HEK293 (cell line): ENCODE data around the gene GP9.

Experiments
- CTCF ChIA-PET: fragments of 350-600 bp; formaldehyde crosslinking; extraction: SDS; loops from one replicate; lab custom pipeline; 2021; ENCODE audit warnings: antibody characterized with exemption; lab: Yijun Ruan, JAX
- POLR2A ChIA-PET: fragments of 300-600 bp; formaldehyde crosslinking; extraction: SDS; loops from one replicate; lab custom pipeline; 2020; ENCODE audit warnings: antibody characterized with exemption, inconsistent platforms; lab: Yijun Ruan, JAX
- H3K27ac ChIP-seq: fragments of 200-500 bp; sonication (Bioruptor generic); 2 replicates; pipeline ENCODE4 v1.5.1; 2014; ENCODE audit warnings: low read depth, low read length, control low read depth, inconsistent platforms; ENCODE audit errors: extremely low read depth
- H3K36me3 ChIP-seq, 2 experiments: fragments of 200-500 bp in 1 of 2; sonication (Bioruptor generic) in 1 of 2; 1 replicate in 1 of 2; 2 replicates in 1 of 2; pipeline ENCODE4 v1.5.1; 2014 to 2017; ENCODE audit warnings: inconsistent platforms in 2 of 2, low read length in 2 of 2; ENCODE audit not compliant: control insufficient read depth in 2 of 2, insufficient read depth in 1 of 2
- H3K4me1 ChIP-seq: fragments of 200-500 bp; sonication (Bioruptor generic); 2 replicates; pipeline ENCODE4 v1.5.1; 2014; ENCODE audit warnings: mild to moderate bottlenecking, low read length, inconsistent platforms; ENCODE audit not compliant: control insufficient read depth, insufficient read depth
- H3K4me3 ChIP-seq: 2 replicates; pipeline ENCODE4 v1.5.1; 2011; ENCODE audit warnings: low read depth, mild to moderate bottlenecking, control low read depth, low read length, moderate library complexity
- H3K9me3 ChIP-seq: fragments of 200-500 bp; sonication (Bioruptor generic); 2 replicates; pipeline ENCODE4 v1.5.1; 2014; ENCODE audit warnings: low read depth, low read length, inconsistent platforms; ENCODE audit not compliant: control insufficient read depth, insufficient read depth
- EGR2 ChIP-seq: fragments of 450-650 bp; formaldehyde crosslinking; IDR thresholded peaks from 2 replicates; pipeline ENCODE4 v1.5.1; 2016; ENCODE audit warnings: low read depth, missing biosample characterization, missing genetic modification characterization
- FEZF1 ChIP-seq: fragments of 450-650 bp; formaldehyde crosslinking; IDR thresholded peaks from 2 replicates; pipeline ENCODE4 v1.5.1; 2016; ENCODE audit warnings: missing biosample characterization, missing genetic modification characterization
- INSM2 ChIP-seq: fragments of 450-650 bp; formaldehyde crosslinking; IDR thresholded peaks from 2 replicates; pipeline ENCODE4 v1.5.1; 2016; ENCODE audit warnings: missing biosample characterization, missing genetic modification characterization
- SP2 ChIP-seq: fragments of 450-650 bp; formaldehyde crosslinking; IDR thresholded peaks from 2 replicates; pipeline ENCODE4 v1.5.1; 2016; ENCODE audit warnings: missing biosample characterization, missing genetic modification characterization
- SP7 ChIP-seq: fragments of 450-650 bp; formaldehyde crosslinking; IDR thresholded peaks from 2 replicates; pipeline ENCODE4 v1.5.1; 2016; ENCODE audit warnings: missing biosample characterization, missing genetic modification characterization
- ZNF10 ChIP-seq: fragments of 450-650 bp; formaldehyde crosslinking; IDR thresholded peaks from 2 replicates; pipeline ENCODE4 v1.5.1; 2017; ENCODE audit warnings: missing biosample characterization, missing genetic modification characterization
- ZNF121 ChIP-seq: fragments of 450-650 bp; formaldehyde crosslinking; IDR thresholded peaks from 2 replicates; pipeline ENCODE4 v1.5.1; 2016; ENCODE audit warnings: missing biosample characterization, missing genetic modification characterization
- ZNF140 ChIP-seq: fragments of 450-650 bp; formaldehyde crosslinking; IDR thresholded peaks from 2 replicates; pipeline ENCODE4 v1.5.1; 2016; ENCODE audit warnings: missing biosample characterization, missing genetic modification characterization
- ZNF155 ChIP-seq: fragments of 450-650 bp; formaldehyde crosslinking; IDR thresholded peaks from 2 replicates; pipeline ENCODE4 v1.5.1; 2016; ENCODE audit warnings: missing biosample characterization, missing genetic modification characterization
- ZNF239 ChIP-seq: fragments of 450-650 bp; formaldehyde crosslinking; IDR thresholded peaks from 2 replicates; pipeline ENCODE4 v1.5.1; 2016; ENCODE audit warnings: missing biosample characterization, missing genetic modification characterization
- ZNF248 ChIP-seq: fragments of 450-650 bp; formaldehyde crosslinking; IDR thresholded peaks from 2 replicates; pipeline ENCODE4 v1.5.1; 2017; ENCODE audit warnings: missing biosample characterization, missing genetic modification characterization
- ZNF26 ChIP-seq: fragments of 450-650 bp; formaldehyde crosslinking; IDR thresholded peaks from 2 replicates; pipeline ENCODE4 v1.5.1; 2016; ENCODE audit warnings: missing biosample characterization, missing genetic modification characterization
- ZNF366 ChIP-seq: fragments of 450-650 bp; formaldehyde crosslinking; conservative IDR thresholded peaks from 2 replicates; pipeline ENCODE4 v1.5.1; 2016; ENCODE audit warnings: missing biosample characterization, missing genetic modification characterization
- ZNF596 ChIP-seq: fragments of 450-650 bp; IDR thresholded peaks from 2 replicates; pipeline ENCODE4 v1.5.0; 2018; ENCODE audit warnings: missing biosample characterization, mild to moderate bottlenecking, missing genetic modification characterization, moderate library complexity
- ZNF621 ChIP-seq: fragments of 450-650 bp; formaldehyde crosslinking; IDR thresholded peaks from 2 replicates; pipeline ENCODE4 v1.5.1; 2017; ENCODE audit warnings: missing biosample characterization, missing genetic modification characterization
- ZNF629 ChIP-seq: fragments of 450-650 bp; formaldehyde crosslinking; IDR thresholded peaks from 2 replicates; pipeline ENCODE4 v1.5.1; 2017; ENCODE audit warnings: missing biosample characterization, missing genetic modification characterization
- ZNF660 ChIP-seq: fragments of 450-650 bp; IDR thresholded peaks from 2 replicates; pipeline ENCODE4 v1.5.1; 2018; ENCODE audit warnings: missing biosample characterization, mild to moderate bottlenecking, missing genetic modification characterization
- ZNF670 ChIP-seq: fragments of 450-650 bp; formaldehyde crosslinking; IDR thresholded peaks from 2 replicates; pipeline ENCODE4 v1.5.1; 2016; ENCODE audit warnings: missing biosample characterization, missing genetic modification characterization, low read depth
- ZNF768 ChIP-seq: fragments of 450-650 bp; formaldehyde crosslinking; IDR thresholded peaks from 2 replicates; pipeline ENCODE4 v1.5.1; 2018; ENCODE audit warnings: missing biosample characterization, mild to moderate bottlenecking, missing genetic modification characterization
- TF ChIP-seq, protein P1 (sequence below): fragments of 450-650 bp; formaldehyde crosslinking; IDR thresholded peaks from 2 replicates; pipeline ENCODE4 v1.5.1; 2016; ENCODE audit warnings: missing biosample characterization, missing genetic modification characterization, borderline replicate concordance
- TF ChIP-seq, protein P2 (sequence below): fragments of 450-650 bp; formaldehyde crosslinking; IDR thresholded peaks from 2 replicates; pipeline ENCODE4 v1.5.1; 2016; ENCODE audit warnings: missing biosample characterization, missing genetic modification characterization
- TF ChIP-seq, protein P3 (sequence below): fragments of 450-650 bp; formaldehyde crosslinking; IDR thresholded peaks from 2 replicates; pipeline ENCODE4 v1.5.1; 2016; ENCODE audit warnings: missing biosample characterization, missing genetic modification characterization
- TF ChIP-seq, protein P4 (sequence below): fragments of 450-650 bp; formaldehyde crosslinking; IDR thresholded peaks from 2 replicates; pipeline ENCODE4 v1.5.1; 2016; ENCODE audit warnings: missing biosample characterization, missing genetic modification characterization

The GP9 gene

DNA sequence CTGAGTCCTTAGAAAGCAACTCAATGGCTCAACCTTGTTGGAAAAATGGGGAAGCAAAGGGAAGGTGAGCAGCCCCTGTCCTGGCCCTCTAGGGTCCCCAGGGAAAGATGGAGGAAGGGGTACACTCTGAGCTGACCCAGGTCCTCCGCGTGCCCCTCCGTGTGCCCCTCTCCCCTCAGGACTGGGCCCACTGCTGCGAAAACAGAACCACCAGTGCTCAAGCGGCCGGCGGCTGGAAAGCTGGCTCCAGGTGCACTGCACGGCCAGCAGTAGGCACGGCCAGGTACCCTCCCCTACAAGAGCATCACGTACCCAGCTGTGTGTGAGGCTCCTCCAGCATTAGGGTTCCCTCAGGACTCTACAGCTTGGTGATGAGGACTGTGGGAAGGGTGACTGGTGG, 34.7 kb downstream of the GP9 start (continued):
- TF ChIP-seq, protein P1, sequence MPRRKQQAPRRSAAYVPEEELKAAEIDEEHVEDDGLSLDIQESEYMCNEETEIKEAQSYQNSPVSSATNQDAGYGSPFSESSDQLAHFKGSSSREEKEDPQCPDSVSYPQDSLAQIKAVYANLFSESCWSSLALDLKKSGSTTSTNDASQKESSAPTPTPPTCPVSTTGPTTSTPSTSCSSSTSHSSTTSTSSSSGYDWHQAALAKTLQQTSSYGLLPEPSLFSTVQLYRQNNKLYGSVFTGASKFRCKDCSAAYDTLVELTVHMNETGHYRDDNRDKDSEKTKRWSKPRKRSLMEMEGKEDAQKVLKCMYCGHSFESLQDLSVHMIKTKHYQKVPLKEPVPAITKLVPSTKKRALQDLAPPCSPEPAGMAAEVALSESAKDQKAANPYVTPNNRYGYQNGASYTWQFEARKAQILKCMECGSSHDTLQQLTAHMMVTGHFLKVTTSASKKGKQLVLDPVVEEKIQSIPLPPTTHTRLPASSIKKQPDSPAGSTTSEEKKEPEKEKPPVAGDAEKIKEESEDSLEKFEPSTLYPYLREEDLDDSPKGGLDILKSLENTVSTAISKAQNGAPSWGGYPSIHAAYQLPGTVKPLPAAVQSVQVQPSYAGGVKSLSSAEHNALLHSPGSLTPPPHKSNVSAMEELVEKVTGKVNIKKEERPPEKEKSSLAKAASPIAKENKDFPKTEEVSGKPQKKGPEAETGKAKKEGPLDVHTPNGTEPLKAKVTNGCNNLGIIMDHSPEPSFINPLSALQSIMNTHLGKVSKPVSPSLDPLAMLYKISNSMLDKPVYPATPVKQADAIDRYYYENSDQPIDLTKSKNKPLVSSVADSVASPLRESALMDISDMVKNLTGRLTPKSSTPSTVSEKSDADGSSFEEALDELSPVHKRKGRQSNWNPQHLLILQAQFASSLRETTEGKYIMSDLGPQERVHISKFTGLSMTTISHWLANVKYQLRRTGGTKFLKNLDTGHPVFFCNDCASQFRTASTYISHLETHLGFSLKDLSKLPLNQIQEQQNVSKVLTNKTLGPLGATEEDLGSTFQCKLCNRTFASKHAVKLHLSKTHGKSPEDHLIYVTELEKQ (tag by site-specific recombination): no peak
- TF ChIP-seq ZNF621 (no peak), FEZF1 (tag by site-specific recombination) (no peak)

- Histone ChIP-seq H3K4me3 (no peak overlapping the region), H3K9me3 (no peaks in the 10 kb centered on the region), H3K36me3 (no peaks in the 10 kb centered on the region), H3K4me1 (no peaks in the 10 kb centered on the region), H3K27ac (no peak overlapping the region)
- TF ChIP-seq ZNF26 (tag by site-specific recombination) (no peak), ZNF140 (tag by site-specific recombination) (no peak), EGR2 (no peak), ZNF768 (tag by site-specific recombination) (no peak), ZNF121 (tag by site-specific recombination) (no peak), SP7 (tag by site-specific recombination) (no peak), SP2 (tag by site-specific recombination) (no peak), ZNF155 (tag by site-specific recombination) (no peak), INSM2 (tag by site-specific recombination) (no peak), ZNF248 (no peak), ZNF596 (no peak), ZNF366 (tag by site-specific recombination) (no peak), ZNF10 (tag by site-specific recombination) (no peak), ZNF239 (tag by site-specific recombination) (no peak), ZNF629 (no peak), ZNF670 (tag by site-specific recombination) (no peak), ZNF660 (tag by site-specific recombination) (no peak)
- TF ChIP-seq, protein P2, sequence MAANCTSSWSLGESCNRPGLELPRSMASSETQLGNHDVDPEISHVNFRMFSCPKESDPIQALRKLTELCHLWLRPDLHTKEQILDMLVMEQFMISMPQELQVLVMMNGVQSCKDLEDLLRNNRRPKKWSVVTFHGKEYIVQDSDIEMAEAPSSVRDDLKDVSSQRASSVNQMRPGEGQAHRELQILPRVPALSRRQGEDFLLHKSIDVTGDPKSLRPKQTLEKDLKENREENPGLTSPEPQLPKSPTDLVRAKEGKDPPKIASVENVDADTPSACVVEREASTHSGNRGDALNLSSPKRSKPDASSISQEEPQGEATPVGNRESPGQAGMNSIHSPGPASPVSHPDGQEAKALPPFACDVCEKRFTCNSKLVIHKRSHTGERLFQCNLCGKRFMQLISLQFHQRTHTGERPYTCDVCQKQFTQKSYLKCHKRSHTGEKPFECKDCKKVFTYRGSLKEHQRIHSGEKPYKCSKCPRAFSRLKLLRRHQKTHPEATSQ (tag by site-specific recombination): no peak
- TF ChIP-seq, protein P3, sequence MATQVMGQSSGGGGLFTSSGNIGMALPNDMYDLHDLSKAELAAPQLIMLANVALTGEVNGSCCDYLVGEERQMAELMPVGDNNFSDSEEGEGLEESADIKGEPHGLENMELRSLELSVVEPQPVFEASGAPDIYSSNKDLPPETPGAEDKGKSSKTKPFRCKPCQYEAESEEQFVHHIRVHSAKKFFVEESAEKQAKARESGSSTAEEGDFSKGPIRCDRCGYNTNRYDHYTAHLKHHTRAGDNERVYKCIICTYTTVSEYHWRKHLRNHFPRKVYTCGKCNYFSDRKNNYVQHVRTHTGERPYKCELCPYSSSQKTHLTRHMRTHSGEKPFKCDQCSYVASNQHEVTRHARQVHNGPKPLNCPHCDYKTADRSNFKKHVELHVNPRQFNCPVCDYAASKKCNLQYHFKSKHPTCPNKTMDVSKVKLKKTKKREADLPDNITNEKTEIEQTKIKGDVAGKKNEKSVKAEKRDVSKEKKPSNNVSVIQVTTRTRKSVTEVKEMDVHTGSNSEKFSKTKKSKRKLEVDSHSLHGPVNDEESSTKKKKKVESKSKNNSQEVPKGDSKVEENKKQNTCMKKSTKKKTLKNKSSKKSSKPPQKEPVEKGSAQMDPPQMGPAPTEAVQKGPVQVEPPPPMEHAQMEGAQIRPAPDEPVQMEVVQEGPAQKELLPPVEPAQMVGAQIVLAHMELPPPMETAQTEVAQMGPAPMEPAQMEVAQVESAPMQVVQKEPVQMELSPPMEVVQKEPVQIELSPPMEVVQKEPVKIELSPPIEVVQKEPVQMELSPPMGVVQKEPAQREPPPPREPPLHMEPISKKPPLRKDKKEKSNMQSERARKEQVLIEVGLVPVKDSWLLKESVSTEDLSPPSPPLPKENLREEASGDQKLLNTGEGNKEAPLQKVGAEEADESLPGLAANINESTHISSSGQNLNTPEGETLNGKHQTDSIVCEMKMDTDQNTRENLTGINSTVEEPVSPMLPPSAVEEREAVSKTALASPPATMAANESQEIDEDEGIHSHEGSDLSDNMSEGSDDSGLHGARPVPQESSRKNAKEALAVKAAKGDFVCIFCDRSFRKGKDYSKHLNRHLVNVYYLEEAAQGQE (tag by site-specific recombination): no peak
- TF ChIP-seq, protein P4, sequence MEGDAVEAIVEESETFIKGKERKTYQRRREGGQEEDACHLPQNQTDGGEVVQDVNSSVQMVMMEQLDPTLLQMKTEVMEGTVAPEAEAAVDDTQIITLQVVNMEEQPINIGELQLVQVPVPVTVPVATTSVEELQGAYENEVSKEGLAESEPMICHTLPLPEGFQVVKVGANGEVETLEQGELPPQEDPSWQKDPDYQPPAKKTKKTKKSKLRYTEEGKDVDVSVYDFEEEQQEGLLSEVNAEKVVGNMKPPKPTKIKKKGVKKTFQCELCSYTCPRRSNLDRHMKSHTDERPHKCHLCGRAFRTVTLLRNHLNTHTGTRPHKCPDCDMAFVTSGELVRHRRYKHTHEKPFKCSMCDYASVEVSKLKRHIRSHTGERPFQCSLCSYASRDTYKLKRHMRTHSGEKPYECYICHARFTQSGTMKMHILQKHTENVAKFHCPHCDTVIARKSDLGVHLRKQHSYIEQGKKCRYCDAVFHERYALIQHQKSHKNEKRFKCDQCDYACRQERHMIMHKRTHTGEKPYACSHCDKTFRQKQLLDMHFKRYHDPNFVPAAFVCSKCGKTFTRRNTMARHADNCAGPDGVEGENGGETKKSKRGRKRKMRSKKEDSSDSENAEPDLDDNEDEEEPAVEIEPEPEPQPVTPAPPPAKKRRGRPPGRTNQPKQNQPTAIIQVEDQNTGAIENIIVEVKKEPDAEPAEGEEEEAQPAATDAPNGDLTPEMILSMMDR (tag by site-specific recombination): no peak
- CTCF ChIA-PET: interaction anchor here (1.7 kb wide), 1 partner anchor 130 kb away, joined by 7 read pairs; no protein-coding TSS in a partner anchor
- POLR2A ChIA-PET: no interaction called here
Measured at GRCh38 chr3:129100274-129100673, 39.7 kb downstream of the GP9 start.
